HS-27A (cell line): ENCODE data around the gene CES4A.
"Not testable (repeated sequence)": the region's sequence is repeated elsewhere in the genome, so short reads cannot be mapped to it uniquely, and the experiment has no call there.

Source experiments
- DNase-seq: peaks from one replicate; pipeline ENCODE4 v3.0.0-alpha.2; 2012; ENCODE audit warnings: low read depth, missing footprints

CES4A gene

GRCh38 chr16:66988197-66988788 is at the start of gene CES4A:
Gene CES4A, plus strand, starts transcription at chr16:66988589. Its CDS starts 184 bp downstream, at chr16:66988773.
- no peak for DNase-seq

GRCh38 chr16:66939366-66939765 is 49.0 kb upstream of the CES4A start:
- DNase-seq = no peak

GRCh38 chr16:66940236-66940635 is 48.2 kb upstream of the CES4A start:
- DNase-seq = no peak

GRCh38 chr16:66942981-66943380 is 45.4 kb upstream of the CES4A start:
- no peak for DNase-seq

GRCh38 chr16:66943426-66944053 is 44.8 kb upstream of the CES4A start:
- DNase-seq = no peak

GRCh38 chr16:66944054-66944441 is 44.3 kb upstream of the CES4A start:
- DNase-seq = no peak

GRCh38 chr16:66944971-66945370 is 43.4 kb upstream of the CES4A start:
- DNase-seq = not testable (repeated sequence)

- DNase-seq = no peak
Observed at GRCh38 chr16:66945939-66946338, 42.5 kb upstream of the CES4A start.

- no peak for DNase-seq
Observed at GRCh38 chr16:66946541-66946940, 41.8 kb upstream of the CES4A start.

- DNase-seq = no peak
Observed at GRCh38 chr16:66946974-66947301, 41.5 kb upstream of the CES4A start.

- DNase-seq = no peak
Observed at GRCh38 chr16:66947302-66948065, 40.9 kb upstream of the CES4A start.

GRCh38 chr16:66948134-66948836 is 40.1 kb upstream of the CES4A start:
- DNase-seq = no peak

- DNase-seq = no peak
Observed at GRCh38 chr16:66948837-66949225, 39.6 kb upstream of the CES4A start.

- DNase-seq = no peak
Observed at GRCh38 chr16:66949472-66949871, 38.9 kb upstream of the CES4A start.

- DNase-seq = no peak
Observed at GRCh38 chr16:66950437-66950836, 38.0 kb upstream of the CES4A start.

- DNase-seq = no peak
Observed at GRCh38 chr16:66950971-66951790, 37.2 kb upstream of the CES4A start.

GRCh38 chr16:66952430-66953110 is 35.8 kb upstream of the CES4A start:
- DNase-seq = no peak

- no peak for DNase-seq
Observed at GRCh38 chr16:66953462-66954096, 34.8 kb upstream of the CES4A start.

- DNase-seq = peak; percentile 51
Observed at GRCh38 chr16:66954097-66954659, 34.2 kb upstream of the CES4A start.

- DNase-seq = not testable (repeated sequence)
Observed at GRCh38 chr16:66955363-66956153, 32.8 kb upstream of the CES4A start.
